Activated naive CD8-positive, alpha-beta T cell (primary cell): ENCODE measurements around the gene WASF2.
A peak's percentile ranks its signal among the peaks of the same experiment; 100 is the strongest.

Experiments used
- H3K27ac Mint-ChIP-seq: one replicate; pipeline ENCODE4 v1.8.0; 2021; ENCODE audit warnings: mixed read lengths
- H3K27me3 Mint-ChIP-seq: one replicate; pipeline ENCODE4 v1.8.0; 2021; ENCODE audit warnings: mixed read lengths
- H3K36me3 Mint-ChIP-seq: one replicate; pipeline ENCODE4 v1.8.0; 2021; ENCODE audit warnings: mixed read lengths
- H3K4me1 Mint-ChIP-seq: one replicate; pipeline ENCODE4 v1.8.0; 2021; ENCODE audit warnings: low read depth, mixed read lengths
- H3K4me3 Mint-ChIP-seq: one replicate; pipeline ENCODE4 v1.8.0; 2021; ENCODE audit warnings: mild to moderate bottlenecking, mixed read lengths
- H3K9me3 Mint-ChIP-seq: one replicate; pipeline ENCODE4 v1.8.0; 2021; ENCODE audit warnings: low read depth, mixed read lengths

Gene WASF2

GRCh38 chr1:27526569-27527222 lies 36.7 kb upstream of the WASF2 start:
- H3K9me3 Mint-ChIP-seq: no peaks in the 10 kb centered on the region
- peak overlapping the region; percentile 77 for H3K4me3 Mint-ChIP-seq
- H3K27me3 Mint-ChIP-seq: no peaks in the 10 kb centered on the region
- H3K4me1 Mint-ChIP-seq: peaks cover 62% of the 10 kb centered on the region
- no peaks in the 10 kb centered on the region for H3K36me3 Mint-ChIP-seq
- H3K27ac Mint-ChIP-seq: peak overlapping the region; percentile 88

GRCh38 chr1:27525296-27526272 lies 35.6 kb upstream of the WASF2 start:
- peaks cover 69% of the 10 kb centered on the region for H3K4me1 Mint-ChIP-seq
- H3K4me3 Mint-ChIP-seq: peak overlapping the region; percentile 77
- H3K27ac Mint-ChIP-seq: peak overlapping the region; percentile 88
- no peaks in the 10 kb centered on the region for H3K27me3 Mint-ChIP-seq
- H3K36me3 Mint-ChIP-seq: no peaks in the 10 kb centered on the region
- H3K9me3 Mint-ChIP-seq: no peaks in the 10 kb centered on the region

- Mint-ChIP-seq H3K27me3 (no peaks in the 10 kb centered on the region), H3K4me1 (peaks cover 76% of the 10 kb centered on the region), H3K4me3 (peak overlapping the region; percentile 92), H3K9me3 (no peaks in the 10 kb centered on the region), H3K36me3 (no peaks in the 10 kb centered on the region), H3K27ac (peak overlapping the region; percentile 98)
Observed at GRCh38 chr1:27523337-27524020, 33.5 kb upstream of the WASF2 start.

GRCh38 chr1:27522432-27523336 lies 32.7 kb upstream of the WASF2 start:
- Mint-ChIP-seq H3K9me3 (no peaks in the 10 kb centered on the region), H3K27ac (peak overlapping the region; percentile 98), H3K36me3 (no peaks in the 10 kb centered on the region), H3K4me1 (peaks cover 81% of the 10 kb centered on the region), H3K27me3 (no peaks in the 10 kb centered on the region), H3K4me3 (peak overlapping the region; percentile 92)

GRCh38 chr1:27521861-27522431 lies 32.0 kb upstream of the WASF2 start:
- H3K4me1 Mint-ChIP-seq: peaks cover 80% of the 10 kb centered on the region
- no peaks in the 10 kb centered on the region for H3K36me3 Mint-ChIP-seq
- no peaks in the 10 kb centered on the region for H3K9me3 Mint-ChIP-seq
- peak overlapping the region; percentile 98 for H3K27ac Mint-ChIP-seq
- H3K27me3 Mint-ChIP-seq: no peaks in the 10 kb centered on the region
- peak overlapping the region; percentile 92 for H3K4me3 Mint-ChIP-seq

GRCh38 chr1:27521336-27521831 lies 31.4 kb upstream of the WASF2 start:
- peaks cover 76% of the 10 kb centered on the region for H3K4me1 Mint-ChIP-seq
- H3K4me3 Mint-ChIP-seq: peak overlapping the region; percentile 92
- H3K9me3 Mint-ChIP-seq: no peaks in the 10 kb centered on the region
- H3K27me3 Mint-ChIP-seq: no peaks in the 10 kb centered on the region
- peak overlapping the region; percentile 98 for H3K27ac Mint-ChIP-seq
- H3K36me3 Mint-ChIP-seq: no peaks in the 10 kb centered on the region

GRCh38 chr1:27520651-27521050 lies 30.7 kb upstream of the WASF2 start:
- Mint-ChIP-seq H3K27me3 (no peaks in the 10 kb centered on the region), H3K4me3 (peak overlapping the region; percentile 92), H3K4me1 (peaks cover 68% of the 10 kb centered on the region), H3K36me3 (no peaks in the 10 kb centered on the region), H3K9me3 (no peaks in the 10 kb centered on the region), H3K27ac (peak overlapping the region; percentile 98)

- Mint-ChIP-seq H3K9me3 (no peaks in the 10 kb centered on the region), H3K36me3 (no peaks in the 10 kb centered on the region), H3K4me3 (peak overlapping the region; percentile 10), H3K27ac (peak overlapping the region; percentile 98), H3K27me3 (no peaks in the 10 kb centered on the region), H3K4me1 (peaks cover 58% of the 10 kb centered on the region)
Observed at GRCh38 chr1:27519331-27520258, 29.6 kb upstream of the WASF2 start.

- Mint-ChIP-seq H3K27ac (peak overlapping the region; percentile 58), H3K4me1 (peaks cover 51% of the 10 kb centered on the region), H3K4me3 (no peak overlapping the region), H3K36me3 (no peaks in the 10 kb centered on the region), H3K27me3 (no peaks in the 10 kb centered on the region), H3K9me3 (no peaks in the 10 kb centered on the region)
Observed at GRCh38 chr1:27518808-27519207, 28.8 kb upstream of the WASF2 start.

- Mint-ChIP-seq H3K27me3 (no peaks in the 10 kb centered on the region), H3K4me1 (peaks cover 45% of the 10 kb centered on the region), H3K4me3 (peak overlapping the region; percentile 38), H3K9me3 (no peaks in the 10 kb centered on the region), H3K36me3 (no peaks in the 10 kb centered on the region), H3K27ac (peak overlapping the region; percentile 74)
Observed at GRCh38 chr1:27517907-27518718, 28.1 kb upstream of the WASF2 start.

- H3K27ac Mint-ChIP-seq: peak overlapping the region; percentile 46
- H3K4me1 Mint-ChIP-seq: peaks cover 38% of the 10 kb centered on the region
- no peaks in the 10 kb centered on the region for H3K36me3 Mint-ChIP-seq
- no peaks in the 10 kb centered on the region for H3K27me3 Mint-ChIP-seq
- H3K9me3 Mint-ChIP-seq: no peaks in the 10 kb centered on the region
- H3K4me3 Mint-ChIP-seq: no peak overlapping the region
Observed at GRCh38 chr1:27517301-27517700, 27.3 kb upstream of the WASF2 start.

- Mint-ChIP-seq H3K36me3 (no peaks in the 10 kb centered on the region), H3K27ac (no peak overlapping the region), H3K9me3 (no peaks in the 10 kb centered on the region), H3K4me3 (no peak overlapping the region), H3K27me3 (no peaks in the 10 kb centered on the region), H3K4me1 (peaks cover 25% of the 10 kb centered on the region)
Observed at GRCh38 chr1:27515626-27516025, 25.7 kb upstream of the WASF2 start.
